Measurements from ENCODE around the gene AOPEP. TPM values are rescaled to one million over a fixed set of nuclear protein-coding genes. Genes with fewer than 3 reads are reported as not detected.
A peak's percentile ranks its signal among the peaks of the same experiment; 100 is the strongest.

The AOPEP gene
- total RNA-seq, 4 donors from 2014 or later, result 305 to 458 (median 419) TPM

- DNase-seq (ENCODE audit: extremely low spot score), result no peak
- TF ChIP-seq POLR2A (IDR thresholded peaks at IDR 0.05; ENCODE audit: low read depth) (no peak), POLR2AphosphoS5 (IDR thresholded peaks at IDR 0.05) (no peak), EP300 (IDR thresholded peaks at IDR 0.05) (no peak), CTCF (IDR thresholded peaks at IDR 0.05) (no peak)
- Histone ChIP-seq H3K4me1 (peaks cover 10 to 14% (median 11%) of the 10 kb centered on the region in 4 donors), H3K27ac (replicated peaks in 1 of 4) (no peak overlapping the region), H3K9me3 (no peaks in the 10 kb centered on the region), H3K36me3 (no peaks in the 10 kb centered on the region), H3K27me3 (no peaks in the 10 kb centered on the region), H3K4me3 (no peak overlapping the region)
- intact Hi-C loops (cut with DNase I), result loop anchor here (2.0 to 5.0 kb wide), 2 partner anchors 450 to 587 kb away; no protein-coding TSS in a partner anchor
- WGBS, result 86% methylated on average over 2 of the region's 2 CpGs
Observed at GRCh38 chr9:94680621-94681020, 45.9 kb upstream of the AOPEP start.

- peak overlapping the region in 2 of 4 donors; percentile 20 to 37 for H3K27ac ChIP-seq (replicated peaks in 1 of 4)
- H3K4me1 ChIP-seq, result peaks cover 5 to 9% (median 7%) of the 10 kb centered on the region in 4 donors
- H3K36me3 ChIP-seq, result no peaks in the 10 kb centered on the region
- 18% methylated on average over 6 of the region's 7 CpGs for WGBS
- H3K9me3 ChIP-seq, result no peaks in the 10 kb centered on the region
- no peaks in the 10 kb centered on the region for H3K27me3 ChIP-seq
- TF ChIP-seq POLR2A (IDR thresholded peaks at IDR 0.05; ENCODE audit: low read depth) (no peak), POLR2AphosphoS5 (IDR thresholded peaks at IDR 0.05) (peak in 1 of 2 donors; percentile 42), CTCF (IDR thresholded peaks at IDR 0.05) (peak; percentile 72 to 76 (median 75)), EP300 (IDR thresholded peaks at IDR 0.05) (no peak)
- no peak overlapping the region for H3K4me3 ChIP-seq
- intact Hi-C loops (cut with DNase I), result loop anchor here (2.0 to 5.0 kb wide), 2 partner anchors 449 to 586 kb away; no protein-coding TSS in a partner anchor
- peak; percentile 93 for DNase-seq (ENCODE audit: extremely low spot score)
Observed at GRCh38 chr9:94681508-94681907, 45.0 kb upstream of the AOPEP start.

- Histone ChIP-seq H3K4me3 (no peak overlapping the region), H3K36me3 (no peaks in the 10 kb centered on the region), H3K9me3 (no peaks in the 10 kb centered on the region), H3K27me3 (no peaks in the 10 kb centered on the region), H3K4me1 (peaks cover 5 to 9% (median 7%) of the 10 kb centered on the region in 4 donors), H3K27ac (replicated peaks in 1 of 4) (no peak overlapping the region)
- TF ChIP-seq CTCF (IDR thresholded peaks at IDR 0.05) (no peak), POLR2A (IDR thresholded peaks at IDR 0.05; ENCODE audit: low read depth) (no peak), POLR2AphosphoS5 (IDR thresholded peaks at IDR 0.05) (no peak), EP300 (IDR thresholded peaks at IDR 0.05) (no peak)
- 84% methylated on average over 2 of the region's 2 CpGs for WGBS
- DNase-seq (ENCODE audit: extremely low spot score), result no peak
- intact Hi-C loops (cut with DNase I), result no loop called here
Observed at GRCh38 chr9:94685359-94685758, 41.1 kb upstream of the AOPEP start.

- 65% methylated on average over 2 of the region's 2 CpGs for WGBS
- Histone ChIP-seq H3K9me3 (no peaks in the 10 kb centered on the region), H3K4me3 (no peak overlapping the region), H3K27me3 (no peaks in the 10 kb centered on the region), H3K4me1 (no peaks in the 10 kb centered on the region), H3K36me3 (no peaks in the 10 kb centered on the region), H3K27ac (replicated peaks in 1 of 4) (no peak overlapping the region)
- DNase-seq (ENCODE audit: extremely low spot score), result no peak
- TF ChIP-seq CTCF (IDR thresholded peaks at IDR 0.05), result no peak
- TF ChIP-seq POLR2A (IDR thresholded peaks at IDR 0.05; ENCODE audit: low read depth), result no peak
- TF ChIP-seq POLR2AphosphoS5 (IDR thresholded peaks at IDR 0.05), result no peak
- TF ChIP-seq EP300 (IDR thresholded peaks at IDR 0.05), result no peak
- intact Hi-C loops (cut with DNase I), result no loop called here
Observed at GRCh38 chr9:94687451-94687850, 39.0 kb upstream of the AOPEP start.

GRCh38 chr9:94690344-94690743 lies 36.2 kb upstream of the AOPEP start:
- Histone ChIP-seq H3K27ac (replicated peaks in 1 of 4) (no peak overlapping the region), H3K4me1 (no peaks in the 10 kb centered on the region), H3K9me3 (no peaks in the 10 kb centered on the region), H3K36me3 (no peaks in the 10 kb centered on the region), H3K4me3 (no peak overlapping the region), H3K27me3 (no peaks in the 10 kb centered on the region)
- 88% methylated on average over 9 of the region's 9 CpGs for WGBS
- intact Hi-C loops (cut with DNase I), result no loop called here
- no peak for DNase-seq (ENCODE audit: extremely low spot score)
- TF ChIP-seq POLR2AphosphoS5 (IDR thresholded peaks at IDR 0.05), result no peak
- TF ChIP-seq EP300 (IDR thresholded peaks at IDR 0.05), result no peak
- no peak for TF ChIP-seq POLR2A (IDR thresholded peaks at IDR 0.05; ENCODE audit: low read depth)
- TF ChIP-seq CTCF (IDR thresholded peaks at IDR 0.05), result no peak

Data from esophagus muscularis mucosa (tissue), 4 donors.